Measurements from ENCODE around the gene HHATL.

HHATL gene, protein sequence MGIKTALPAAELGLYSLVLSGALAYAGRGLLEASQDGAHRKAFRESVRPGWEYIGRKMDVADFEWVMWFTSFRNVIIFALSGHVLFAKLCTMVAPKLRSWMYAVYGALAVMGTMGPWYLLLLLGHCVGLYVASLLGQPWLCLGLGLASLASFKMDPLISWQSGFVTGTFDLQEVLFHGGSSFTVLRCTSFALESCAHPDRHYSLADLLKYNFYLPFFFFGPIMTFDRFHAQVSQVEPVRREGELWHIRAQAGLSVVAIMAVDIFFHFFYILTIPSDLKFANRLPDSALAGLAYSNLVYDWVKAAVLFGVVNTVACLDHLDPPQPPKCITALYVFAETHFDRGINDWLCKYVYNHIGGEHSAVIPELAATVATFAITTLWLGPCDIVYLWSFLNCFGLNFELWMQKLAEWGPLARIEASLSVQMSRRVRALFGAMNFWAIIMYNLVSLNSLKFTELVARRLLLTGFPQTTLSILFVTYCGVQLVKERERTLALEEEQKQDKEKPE

DNA sequence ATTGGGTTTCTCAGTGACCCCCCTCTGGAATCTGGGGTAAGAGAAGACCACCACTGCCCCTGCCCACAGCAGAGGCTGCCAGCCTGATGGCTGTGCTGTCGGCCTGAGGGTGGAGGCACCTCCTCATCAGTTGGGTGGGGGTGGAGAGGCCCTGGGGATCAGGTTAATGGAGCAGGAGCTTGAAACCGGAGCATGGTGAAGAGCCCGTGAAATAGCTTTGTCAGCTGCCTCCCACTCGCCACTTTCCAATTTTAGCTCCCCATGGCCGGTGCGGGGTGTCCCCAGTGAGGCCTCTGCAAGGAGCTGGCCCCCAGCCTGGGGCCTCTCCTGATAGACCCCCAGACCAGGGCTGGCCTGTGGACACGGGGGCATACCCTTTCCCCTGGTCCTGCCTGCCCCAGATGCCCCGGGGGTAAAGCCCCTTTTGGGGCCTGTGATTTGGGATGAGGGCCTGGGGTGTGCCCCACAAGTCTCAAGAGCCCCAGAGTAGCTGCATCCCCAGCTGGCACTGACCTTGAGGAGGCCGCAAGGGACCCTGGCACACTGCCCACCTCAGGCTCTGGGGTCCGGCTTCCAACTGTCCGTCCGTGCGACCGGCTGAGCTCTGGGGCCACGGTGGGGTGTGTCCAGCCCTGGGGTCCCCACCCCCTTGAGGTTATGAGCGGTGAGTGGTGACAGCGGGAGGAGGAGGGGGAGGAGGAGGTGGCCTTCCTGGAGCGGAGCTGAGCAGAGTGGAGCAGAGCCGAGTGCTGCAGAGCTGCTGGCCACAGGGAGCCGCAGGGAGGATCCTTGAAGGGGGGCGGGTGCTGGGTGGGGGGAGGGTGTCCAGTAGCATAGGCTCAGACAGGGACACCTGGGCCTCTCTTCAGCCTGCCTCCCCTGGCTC, at the start of gene HHATL:
HHATL (minus strand) TSS at position 733 of the 886 bp plus-strand sequence. CDS start 1,972 bp downstream, outside the sequence.
- peak; percentile 76 for DNase-seq (ENCODE audit: low spot score)

DNA sequence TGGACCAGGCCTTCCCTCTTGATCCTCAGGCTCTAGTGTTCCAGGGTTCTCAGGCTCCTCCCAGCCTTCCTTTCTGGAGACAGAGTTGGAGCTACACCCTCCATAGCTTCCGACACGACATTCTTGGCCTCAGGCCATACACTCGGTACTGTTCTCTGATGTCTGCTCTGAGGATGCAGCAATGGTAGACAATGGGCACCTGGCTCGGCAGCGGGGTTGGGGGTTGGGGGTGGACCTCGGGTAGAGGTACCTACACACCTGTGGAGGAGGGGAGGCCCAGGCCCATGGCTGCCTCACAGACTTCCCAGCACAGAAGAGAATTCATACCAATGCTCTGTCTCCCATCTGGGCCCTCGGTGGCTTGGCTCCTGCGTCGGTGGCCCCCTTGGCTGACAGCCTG, 49.0 kb upstream of the HHATL start:
- no peak for DNase-seq (ENCODE audit: low spot score)

DNA sequence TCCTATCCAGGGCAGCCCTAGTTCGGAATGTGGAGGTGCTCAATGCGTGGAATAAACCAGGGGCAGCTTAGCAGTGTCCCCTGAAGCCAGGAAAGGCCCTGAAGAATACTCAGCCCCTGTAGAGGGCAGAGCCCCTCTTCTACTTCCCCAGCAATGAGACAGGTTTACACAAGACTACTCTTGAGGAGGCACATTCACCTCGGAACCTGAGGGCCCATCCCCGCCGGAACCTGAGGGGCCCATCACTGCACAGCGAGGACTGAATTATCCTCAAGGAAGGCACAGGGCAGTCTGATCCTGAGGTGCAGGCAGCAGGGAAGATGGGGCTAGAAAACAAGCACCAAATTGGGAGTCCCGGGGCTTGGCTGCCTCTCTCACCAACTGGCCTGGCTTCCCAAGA, 48.2 kb upstream of the HHATL start:
- DNase-seq (ENCODE audit: low spot score) = no peak

DNA sequence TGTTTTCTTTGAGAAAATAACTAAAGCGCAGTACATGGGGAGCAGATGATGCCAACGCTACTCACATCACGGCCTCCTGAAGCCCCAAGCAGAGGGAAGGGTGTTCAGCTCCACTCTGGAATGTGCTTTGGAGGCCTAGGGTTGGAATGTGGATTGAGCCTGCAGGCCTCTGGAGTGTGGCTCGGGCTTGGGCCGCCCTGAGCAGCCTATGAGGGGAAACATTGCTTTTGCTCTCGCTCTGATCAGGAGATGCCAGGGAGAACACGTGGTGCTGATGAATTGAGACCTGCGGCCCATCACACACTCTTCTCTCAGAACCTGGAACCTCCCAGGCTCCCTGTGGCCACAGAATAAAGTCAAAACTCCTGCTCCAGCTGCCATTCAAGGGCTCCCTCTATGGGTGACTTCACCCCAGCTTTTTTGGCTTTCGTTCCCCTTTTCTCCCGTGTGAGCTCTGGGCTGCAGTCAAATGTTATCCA, 47.2 kb upstream of the HHATL start:
- DNase-seq (ENCODE audit: low spot score) = peak; percentile 70

DNA sequence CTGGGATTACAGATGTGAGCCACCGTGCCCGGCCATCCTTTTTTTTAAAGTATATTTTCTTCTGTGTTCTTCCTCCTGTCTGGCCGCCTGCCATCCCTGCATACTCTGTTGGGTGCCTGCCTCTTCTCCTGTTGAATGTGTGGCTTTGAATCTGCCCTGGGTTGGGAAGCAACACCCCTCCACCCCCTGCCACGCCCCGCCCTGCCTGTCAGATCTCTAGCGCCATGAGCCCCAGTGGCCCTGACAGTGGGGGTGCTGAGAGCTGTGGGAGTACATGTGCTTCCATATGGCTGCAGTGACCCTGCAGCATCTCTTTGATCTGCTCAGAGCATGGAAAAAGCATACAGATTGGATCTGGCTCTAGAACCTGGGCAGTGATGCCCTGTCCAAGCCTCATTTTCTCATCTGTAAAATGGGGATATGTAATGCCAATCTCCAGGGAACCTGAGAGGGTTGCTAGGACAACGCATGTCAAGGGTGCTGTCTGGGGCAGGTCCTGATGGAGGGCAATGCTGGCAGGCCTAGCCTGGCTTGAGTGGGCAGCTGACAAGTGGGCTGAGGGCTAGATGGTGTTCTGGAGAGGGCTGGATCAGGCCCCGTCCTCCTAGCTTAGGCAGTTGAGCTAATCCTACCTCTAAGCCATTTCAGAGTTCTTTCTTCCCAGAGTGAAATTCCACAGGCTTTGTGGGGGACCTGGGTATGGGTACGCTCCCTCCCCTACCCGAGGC, 46.6 kb upstream of the HHATL start:
- no peak for DNase-seq (ENCODE audit: low spot score)

DNA sequence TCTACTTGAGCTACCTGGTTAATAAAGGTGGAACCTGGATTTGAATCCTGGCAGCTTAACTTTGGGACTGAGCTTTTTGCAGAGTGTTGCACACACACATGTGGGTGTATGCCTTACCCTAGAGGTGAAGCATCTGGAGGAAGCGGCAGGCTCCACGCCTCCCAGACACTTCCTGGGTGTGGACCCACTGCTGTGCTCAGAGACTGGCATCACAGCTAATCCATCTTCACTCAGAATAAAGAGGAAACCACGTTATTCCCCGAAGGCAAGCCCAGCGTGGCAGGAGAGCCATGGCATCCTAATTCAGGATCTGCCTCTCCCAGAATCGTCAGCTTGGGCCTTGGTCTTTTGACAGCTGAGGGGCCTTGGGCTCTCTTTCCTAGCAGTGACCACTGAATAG, 45.0 kb upstream of the HHATL start:
- no peak for DNase-seq (ENCODE audit: low spot score)

DNA sequence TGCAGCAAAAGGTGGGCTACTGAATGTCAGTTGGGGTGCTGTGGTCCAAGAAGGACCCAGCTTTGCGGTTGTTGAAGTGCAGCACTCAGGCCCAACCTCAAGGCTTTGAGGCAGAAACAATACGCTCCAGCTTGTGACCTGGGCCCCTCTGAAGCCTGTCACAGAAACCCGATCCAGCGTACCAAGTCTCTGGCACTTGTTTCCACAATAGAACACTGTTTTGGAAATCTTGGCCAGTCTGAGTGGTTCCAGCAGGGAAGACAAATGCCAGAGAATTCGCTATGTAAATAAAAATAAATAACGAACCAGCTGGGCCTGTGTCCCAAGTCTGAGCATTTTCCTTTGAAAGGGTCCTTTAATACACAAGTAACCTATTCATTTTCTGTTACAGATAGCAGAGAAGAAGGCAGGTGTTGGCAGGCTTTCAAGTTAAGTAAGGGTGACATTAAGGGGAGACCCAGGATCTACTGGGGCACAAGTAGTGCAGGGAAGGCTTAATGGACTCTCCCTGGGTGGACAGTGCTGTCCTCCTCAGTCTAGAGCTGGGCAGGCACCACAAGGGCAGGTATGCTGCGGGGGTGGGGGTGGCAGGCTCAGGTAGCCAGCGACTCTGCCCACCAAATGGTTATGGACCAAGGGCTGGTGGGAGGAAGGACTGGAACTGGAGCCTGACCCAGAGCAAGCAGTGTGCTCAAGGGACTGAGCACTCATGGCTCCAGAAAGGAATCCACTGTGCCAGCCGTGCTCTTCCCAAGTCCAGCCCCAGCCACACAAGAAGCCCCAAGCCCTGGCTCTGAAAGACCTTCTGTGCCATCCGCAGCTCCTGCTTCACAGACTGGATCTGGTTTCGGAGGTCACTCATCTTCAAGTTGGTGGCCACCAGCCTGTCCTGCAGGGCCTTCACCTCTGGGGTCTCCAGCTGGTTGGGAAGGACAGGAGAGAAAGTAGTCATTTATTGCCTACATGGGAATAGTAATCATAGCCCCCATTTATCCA, 44.2 kb upstream of the HHATL start:
- DNase-seq (ENCODE audit: low spot score) = peak; percentile 79

DNA sequence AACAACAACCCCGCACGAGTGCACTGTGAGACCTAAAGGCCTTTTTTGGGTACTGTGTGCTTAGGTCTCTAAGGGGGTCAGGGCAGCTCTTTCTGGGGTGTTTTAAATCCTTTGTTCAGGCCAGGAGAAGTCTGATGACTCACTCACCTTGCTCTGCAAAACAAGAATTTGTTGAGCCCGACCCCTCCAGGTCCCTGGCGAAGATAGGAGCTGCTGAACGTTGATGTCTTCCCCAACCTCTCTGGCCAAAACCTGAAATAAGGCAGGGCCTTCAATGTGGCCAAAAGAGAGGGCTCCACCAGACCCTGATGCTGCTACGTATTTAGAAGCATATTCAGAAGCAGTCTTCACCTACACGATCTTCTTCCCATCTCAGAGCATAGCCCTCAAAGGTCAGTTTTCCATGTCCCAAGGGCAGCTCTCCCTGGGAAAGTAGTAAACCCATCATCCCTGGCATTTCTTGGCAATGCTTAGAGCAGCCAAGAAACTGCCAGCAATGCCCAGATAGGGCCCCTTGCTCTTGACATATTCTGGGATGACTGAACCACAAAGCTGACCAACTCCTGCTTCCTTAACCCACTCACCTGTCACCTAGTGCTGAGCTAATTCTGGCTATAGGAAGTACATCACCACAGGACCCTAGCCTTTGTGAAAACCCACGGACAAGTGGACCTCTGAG, 43.3 kb upstream of the HHATL start:
- DNase-seq (ENCODE audit: low spot score) = no peak

DNA sequence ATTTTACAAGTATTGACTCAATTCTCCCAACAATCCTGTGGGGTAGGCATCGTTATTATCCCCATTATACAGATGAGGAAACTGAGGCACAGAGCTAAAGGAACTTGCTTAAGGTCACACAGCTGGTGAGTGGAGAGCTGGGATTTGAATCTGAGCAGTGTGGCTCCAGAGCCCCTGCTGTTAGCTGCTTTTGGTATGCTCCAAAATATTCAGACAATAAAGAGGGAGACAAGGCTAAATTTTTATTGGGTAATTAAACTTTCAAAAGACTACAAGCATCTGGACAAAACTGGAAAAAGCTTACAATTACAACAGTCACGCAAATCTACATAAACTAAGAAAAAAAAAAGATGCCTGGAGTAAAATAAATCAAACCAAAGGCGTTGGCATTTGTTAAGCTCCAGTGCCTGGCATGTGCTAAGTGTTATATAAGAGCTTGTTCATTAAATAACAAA, 42.7 kb upstream of the HHATL start:
- no peak for DNase-seq (ENCODE audit: low spot score)

DNA sequence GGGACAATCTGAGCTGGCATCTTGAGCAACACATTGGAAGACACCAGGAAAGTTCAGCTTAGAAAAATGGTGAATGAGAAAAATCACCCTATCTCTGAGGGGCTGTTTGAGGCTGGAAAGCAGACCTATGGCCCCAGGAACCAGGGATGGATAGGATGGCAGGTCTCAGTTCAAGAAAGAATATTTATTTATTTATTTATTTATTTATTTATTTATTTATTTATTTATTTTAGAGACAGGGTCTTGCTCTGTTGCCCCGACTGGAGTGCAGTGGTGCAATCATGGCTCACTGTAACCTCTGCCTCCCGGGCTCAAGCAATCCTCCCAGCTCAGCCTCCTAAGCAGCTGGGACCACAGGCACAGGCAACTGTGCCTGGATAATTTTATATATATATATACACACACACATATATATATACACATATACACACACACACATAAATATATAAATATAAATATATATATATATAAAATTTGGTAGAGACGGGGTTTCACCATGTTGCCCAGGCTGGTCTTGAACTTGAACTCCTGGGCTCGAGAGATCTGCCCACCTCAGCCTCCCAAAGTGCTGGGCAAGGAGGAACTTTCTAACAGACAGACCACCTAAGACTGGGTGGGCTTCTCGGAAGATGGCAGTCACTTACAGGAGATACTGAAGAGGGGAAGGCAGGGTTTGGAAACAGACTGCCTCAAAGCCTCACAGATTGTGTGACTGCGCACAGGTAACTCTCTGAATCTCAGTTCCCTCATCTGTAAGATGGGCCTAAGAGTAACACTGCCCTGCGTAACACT, 40.8 kb upstream of the HHATL start:
- DNase-seq (ENCODE audit: low spot score) = no peak

DNA sequence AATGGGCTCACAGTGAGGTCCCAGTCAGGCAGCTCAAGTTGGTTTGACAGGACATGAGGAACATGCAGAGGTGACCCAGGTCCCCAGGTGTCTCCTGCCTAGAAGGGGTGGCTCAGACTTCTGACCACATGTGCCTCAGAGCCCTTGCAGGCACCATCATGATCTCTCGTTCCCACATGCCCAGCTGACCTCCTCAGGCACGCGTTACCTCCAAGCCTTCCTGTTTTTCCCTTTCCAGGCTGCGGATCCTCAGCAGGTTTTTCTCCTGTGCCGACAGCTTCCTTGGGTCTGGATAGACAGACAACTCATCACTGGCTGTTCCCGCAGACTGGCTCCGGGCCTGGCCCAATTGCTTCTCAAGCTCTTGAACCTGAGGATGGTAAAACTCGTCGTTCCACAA, 40.1 kb upstream of the HHATL start:
- DNase-seq (ENCODE audit: low spot score) = no peak

DNA sequence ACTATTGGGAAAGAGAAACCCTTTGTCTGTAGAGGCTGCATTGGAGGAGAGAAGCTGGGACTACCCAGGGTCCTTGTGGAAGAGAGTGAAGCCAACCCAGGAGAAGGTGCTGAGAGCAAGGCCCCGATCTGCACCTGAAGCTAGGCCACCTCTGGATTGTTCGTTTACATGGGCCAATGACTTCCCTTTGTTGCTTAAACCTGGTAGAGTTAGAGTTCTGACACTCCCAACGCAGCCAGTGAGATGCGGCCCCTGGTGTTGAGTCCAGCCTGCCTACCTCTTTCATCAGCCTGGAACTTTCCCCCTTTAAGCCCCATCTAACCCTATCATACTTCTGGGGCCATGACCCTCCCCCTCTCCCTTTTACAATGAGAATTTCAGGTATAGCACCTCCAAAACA, 39.7 kb upstream of the HHATL start:
- DNase-seq (ENCODE audit: low spot score) = no peak

DNA sequence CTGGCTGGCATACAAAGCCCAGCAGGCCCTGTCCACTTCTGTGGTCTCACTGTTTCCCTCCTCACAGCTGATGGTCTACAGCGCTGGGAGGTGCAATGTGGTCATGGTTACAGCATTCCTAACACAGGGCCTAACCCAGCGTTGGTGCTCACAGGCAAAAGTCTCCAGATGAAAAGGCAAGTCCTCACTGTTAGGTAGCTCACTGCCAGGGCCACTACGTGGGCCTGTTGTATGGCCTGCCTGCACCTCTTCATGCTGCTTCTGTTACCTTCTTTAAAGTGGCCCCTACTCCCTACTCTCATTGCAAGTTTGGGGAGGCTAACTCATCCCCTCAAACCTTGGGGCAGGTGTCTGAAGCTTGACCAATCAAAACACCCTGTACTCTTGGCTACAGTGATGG, 39.2 kb upstream of the HHATL start:
- DNase-seq (ENCODE audit: low spot score) = no peak

DNA sequence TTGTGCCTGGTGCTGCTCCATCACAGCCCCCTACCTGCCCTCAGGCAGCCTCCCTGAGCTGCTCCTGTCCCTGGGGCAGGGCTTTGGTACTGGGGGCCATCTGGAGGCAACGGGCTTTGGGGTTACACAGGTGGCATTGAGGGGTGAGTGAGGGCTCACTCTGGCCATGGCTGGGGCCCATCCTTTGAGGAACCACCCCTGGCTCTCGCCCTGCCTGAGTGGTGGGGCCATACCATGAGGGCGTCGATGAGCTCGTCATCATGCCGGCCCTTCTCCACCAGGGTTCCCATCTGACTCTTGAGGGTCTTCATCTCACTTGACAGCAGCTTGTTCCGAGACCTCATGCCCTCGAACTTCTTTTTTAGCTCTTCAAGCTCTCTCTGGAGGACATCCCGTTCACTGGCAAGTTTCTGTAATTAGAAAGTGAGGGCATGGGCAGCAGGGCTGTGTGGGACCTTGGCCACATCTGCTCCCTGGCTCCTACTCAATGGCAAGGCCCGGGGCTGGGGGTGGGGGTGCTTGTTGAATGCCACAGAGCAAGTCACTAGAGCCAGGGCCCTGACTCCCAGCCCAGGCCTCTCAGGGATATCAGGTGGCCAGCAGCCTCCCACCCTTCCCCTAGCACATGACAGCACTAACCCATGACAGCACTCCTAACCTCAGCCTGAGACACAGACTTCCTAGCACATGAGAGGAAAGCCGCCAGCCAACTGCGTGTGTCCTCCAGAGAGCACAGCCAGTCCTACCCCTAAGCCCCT, 37.0 kb upstream of the HHATL start:
- DNase-seq (ENCODE audit: low spot score) = peak; percentile 93

DNA sequence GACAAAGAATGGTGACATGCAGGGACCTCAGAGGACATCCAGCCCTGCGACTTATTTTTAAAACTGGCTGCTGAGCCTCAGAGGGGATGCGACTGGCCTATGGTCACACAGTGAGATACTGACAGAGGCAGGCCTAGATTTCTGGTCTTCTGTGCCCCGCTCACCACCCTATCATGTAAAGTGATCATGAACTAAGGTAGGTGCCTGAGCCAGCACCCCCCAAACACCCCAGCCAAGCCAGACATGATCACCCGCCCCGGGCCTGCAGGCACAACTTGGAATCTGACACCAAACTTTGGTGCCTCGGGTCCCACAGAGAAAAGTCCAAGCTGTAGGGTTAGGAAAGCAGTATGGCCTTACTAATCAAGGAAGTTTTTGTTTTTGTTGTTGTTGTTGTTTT, 33.9 kb upstream of the HHATL start:
- DNase-seq (ENCODE audit: low spot score) = no peak

DNA sequence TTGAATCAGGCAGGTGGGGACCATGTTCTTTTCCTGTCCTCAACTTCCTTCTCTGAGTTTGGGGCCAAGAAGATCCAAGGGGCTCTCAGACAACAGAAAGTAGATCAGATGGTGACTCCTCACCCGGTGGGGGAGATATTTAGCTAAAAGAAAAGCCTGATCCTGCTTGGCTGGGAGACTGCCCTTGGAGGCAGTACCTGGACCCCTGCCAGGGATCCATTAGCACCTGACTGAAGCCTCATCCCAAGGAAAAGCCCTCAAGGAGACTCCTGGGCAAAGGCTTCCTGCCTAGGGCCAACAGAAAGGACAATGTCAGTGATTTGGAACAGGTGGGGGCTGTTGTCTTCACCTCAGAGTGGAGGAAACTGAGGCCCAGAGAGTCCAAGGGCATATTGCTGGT, 33.5 kb upstream of the HHATL start:
- DNase-seq (ENCODE audit: low spot score) = no peak

DNA sequence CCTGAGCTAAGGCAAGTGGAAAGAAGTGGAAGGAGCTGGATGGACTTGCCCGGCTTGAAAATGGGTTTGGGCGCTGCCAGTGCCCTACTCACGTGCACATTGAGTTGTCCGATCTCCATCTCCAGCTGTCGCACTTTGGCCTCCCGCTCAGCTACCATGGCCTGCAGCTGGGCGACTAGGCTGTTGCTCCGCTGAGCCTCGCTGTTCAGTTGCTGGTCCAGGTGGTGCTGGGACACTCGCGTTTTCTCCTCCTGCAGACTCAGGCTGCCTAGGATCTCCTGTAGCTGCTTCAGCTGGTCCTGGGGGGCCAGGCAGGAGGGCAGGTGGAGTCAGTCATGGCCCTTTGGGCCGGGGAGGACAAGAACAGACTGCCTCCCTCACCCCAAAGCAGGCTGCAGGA, 33.0 kb upstream of the HHATL start:
- DNase-seq (ENCODE audit: low spot score) = no peak

DNA sequence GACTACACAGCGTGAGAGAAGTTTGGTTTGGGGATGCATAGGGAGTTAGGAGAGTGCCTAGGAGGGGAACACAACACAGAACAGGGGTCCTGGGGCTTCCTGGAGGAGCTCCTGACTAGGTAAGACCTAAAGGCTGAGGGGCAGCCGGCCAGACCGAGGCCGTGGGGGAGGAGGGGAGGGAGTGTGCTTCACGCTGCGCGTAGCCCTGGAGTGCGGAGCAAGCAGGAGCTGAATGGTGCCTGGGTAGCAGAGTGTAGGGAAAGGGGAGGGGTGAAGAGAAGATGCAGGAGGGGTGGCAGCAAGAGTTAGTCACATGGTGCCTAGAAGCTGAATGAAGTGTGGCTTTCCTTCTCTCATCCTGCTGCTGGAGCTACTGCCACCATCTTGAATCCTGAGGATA, 32.4 kb upstream of the HHATL start:
- no peak for DNase-seq (ENCODE audit: low spot score)
